Psoas muscle (tissue), 8 donors: ENCODE results near the gene PSMB3. TPM values are rescaled to one million over a fixed set of nuclear protein-coding genes. Genes with fewer than 3 reads are reported as not detected.

Source experiments
- ATAC-seq, 4 donors: fragments of 200-7000 bp; cut with Tn5 transposase; one replicate each; pipeline ENCODE4 v1.9.1; 2020; ENCODE audit warnings: moderate library complexity in 3 of 4, mild to moderate bottlenecking in 2 of 4
- DNase-seq, 2 donors: peaks; one replicate each; pipeline ENCODE4 v3.0.0-alpha.2; 2020
- H3K27ac ChIP-seq: fragments of 200-600 bp; one replicate; pipeline ENCODE4 v1.8.0; 2022
- H3K27me3 ChIP-seq, 3 donors: fragments of 200-600 bp in 1 of 3; one replicate each; pipeline versions ENCODE4 v1.6.1 to v1.8.0; 2013 to 2022; ENCODE audit warnings: low read length in 2 of 3, mild to moderate bottlenecking in 2 of 3, moderate library complexity in 1 of 3; ENCODE audit not compliant: insufficient read depth in 3 of 3
- H3K36me3 ChIP-seq, 2 donors: fragments of 200-600 bp in 1 of 2; one replicate each; pipeline versions ENCODE4 v1.6.1 to v1.8.0; 2013 to 2022; ENCODE audit warnings: low read depth in 1 of 2, mild to moderate bottlenecking in 1 of 2, moderate library complexity in 1 of 2; ENCODE audit not compliant: insufficient read depth in 1 of 2
- H3K4me1 ChIP-seq: fragments of 200-600 bp; one replicate; pipeline ENCODE4 v1.8.0; 2022
- H3K4me3 ChIP-seq: fragments of 200-600 bp; one replicate; pipeline ENCODE4 v1.8.0; 2022; ENCODE audit warnings: mild to moderate bottlenecking
- H3K9me3 ChIP-seq: fragments of 200-600 bp; one replicate; pipeline ENCODE4 v1.8.0; 2022
- CTCF ChIP-seq: fragments of 200-600 bp; IDR thresholded peaks from one replicate; pipeline ENCODE4 v1.8.0; 2022; ENCODE audit warnings: antibody characterized with exemption
- WGBS, 3 donors: extraction: QIAGEN DNeasy Blood & Tissue Kit; methylation state at CpG; one replicate each; pipeline versions ENCODE4 v1.1.6 to v1.1.7; 2013; 5-methylcytosine and 5-hydroxymethylcytosine counted together
- intact Hi-C, 2 donors: fragments of 100-400 bp; cut with DNase I; formaldehyde crosslinking; loops; one replicate each; pipeline versions ENCODE4 v1.11.0 to v1.14.2; 2022
- polyA plus RNA-seq, 3 donors: library from polyadenylated mRNA; stranded (reverse); fragments of 200-250 nt; gene quantifications; one replicate each; pipeline ENCODE4 v1.2.3, GENCODE V29; 2013
- total RNA-seq, 4 donors: library from RNA; stranded (reverse); fragmentation: NEBNext Ultra II Directional in 2 of 4; extraction: Animal tissue kit (Norgen Biotek cat#: 25700) in 2 of 4; gene quantifications; one replicate each; pipeline versions ENCODE4 v1.2.1 to v1.2.4, GENCODE V29; 2021 to 2023
- donor health status: healthy with polysubstance abuse.
- donor health status: DM: no; HTN: no; CAD: no; lungs with moderate emphysema.
- donor health status: Bipolar disorder and iron deficiency.
- donor health status: healthy.
- donor health status: DM: yes; HTN: yes; CAD: no.
- donor health status: DM: no; HTN: no; CAD: no.
- donor health status: DM: no; HTN: no; CAD: no.
- donor health status: DM: yes; HTN: yes; CAD: no.

PSMB3 gene
- total and polyA plus RNA-seq, 7 donors: 112 to 463 (median 209) TPM

GRCh38 chr17:38762231-38762630 lies 9.7 kb downstream of the PSMB3 start:
- ATAC-seq: peak in 1 of 4 donors; percentile 19
- no peak overlapping the region for H3K4me3 ChIP-seq
- no peak for DNase-seq
- H3K27me3 ChIP-seq: no peaks in the 10 kb centered on the region
- no peaks in the 10 kb centered on the region for H3K9me3 ChIP-seq
- H3K36me3 ChIP-seq: peaks cover 20 to 99% of the 10 kb centered on the region in 2 donors
- no peaks in the 10 kb centered on the region for H3K4me1 ChIP-seq
- H3K27ac ChIP-seq: no peak overlapping the region
- no peak for TF ChIP-seq CTCF
- 52 to 68% (median 54%) methylated on average over 3 of the region's 3 CpGs for WGBS, 3 donors
- intact Hi-C loops: no loop called here

- ATAC-seq (no peak), DNase-seq (no peak)
- Histone ChIP-seq H3K4me3 (no peak overlapping the region), H3K27me3 (no peaks in the 10 kb centered on the region), H3K27ac (no peak overlapping the region), H3K36me3 (peaks cover 11 to 99% of the 10 kb centered on the region in 2 donors), H3K9me3 (no peaks in the 10 kb centered on the region), H3K4me1 (no peaks in the 10 kb centered on the region)
- 88 to 91% (median 91%) methylated on average over 5 of the region's 5 CpGs for WGBS, 3 donors
- intact Hi-C loops: no loop called here
- TF ChIP-seq CTCF: no peak
These were observed 13.8 kb downstream of the PSMB3 start for GRCh38 chr17:38766341-38766740.

GRCh38 chr17:38768417-38768816 lies 15.9 kb downstream of the PSMB3 start:
- H3K27me3 ChIP-seq: no peaks in the 10 kb centered on the region
- no peak for ATAC-seq
- H3K9me3 ChIP-seq: no peaks in the 10 kb centered on the region
- no peak overlapping the region for H3K27ac ChIP-seq
- no peaks in the 10 kb centered on the region for H3K4me1 ChIP-seq
- intact Hi-C loops: no loop called here
- WGBS, 3 donors: 37 to 58% (median 41%) methylated on average over 6 of the region's 6 CpGs
- no peak overlapping the region for H3K4me3 ChIP-seq
- peaks cover 4 to 99% of the 10 kb centered on the region in 2 donors for H3K36me3 ChIP-seq
- TF ChIP-seq CTCF: no peak
- no peak for DNase-seq

- no peaks in the 10 kb centered on the region for H3K27me3 ChIP-seq
- no peak overlapping the region for H3K27ac ChIP-seq
- no peak for ATAC-seq
- TF ChIP-seq CTCF: no peak
- H3K4me1 ChIP-seq: no peaks in the 10 kb centered on the region
- H3K36me3 ChIP-seq: peaks cover 10 to 100% of the 10 kb centered on the region in 2 donors
- H3K9me3 ChIP-seq: no peaks in the 10 kb centered on the region
- no peak overlapping the region for H3K4me3 ChIP-seq
- no peak for DNase-seq
- intact Hi-C loops: no loop called here
These were observed 20.7 kb downstream of the PSMB3 start for GRCh38 chr17:38773258-38773657.

GRCh38 chr17:38777641-38778250 lies 25.2 kb downstream of the PSMB3 start:
- intact Hi-C loops: no loop called here

More at GRCh38 chr17:38777641-38778250, 25.2 kb downstream of the PSMB3 start:
- no peak overlapping the region for H3K4me3 ChIP-seq
- 72 to 78% (median 78%) methylated on average over 7 of the region's 7 CpGs for WGBS, 3 donors
- peaks cover 25 to 100% of the 10 kb centered on the region in 2 donors for H3K36me3 ChIP-seq
- no peak for DNase-seq
- no peak for TF ChIP-seq CTCF
- no peak for ATAC-seq
- no peaks in the 10 kb centered on the region for H3K4me1 ChIP-seq
- no peak overlapping the region for H3K27ac ChIP-seq
- no peaks in the 10 kb centered on the region for H3K9me3 ChIP-seq
- H3K27me3 ChIP-seq: no peaks in the 10 kb centered on the region
